Stimulated activated naive CD8-positive, alpha-beta T cell treated with anti-CD3 and anti-CD28 coated beads, Interleukin-15, Interleukin-2, amounts not matched to agents 100 U/mL and 50 U/mL, for 24 hours (primary cell): ENCODE results near the gene ETV6.

Experiments
- ATAC-seq: fragments of 150-1000 bp; cut with Tn5 transposase; one replicate; pipeline ENCODE4 v1.10.0; 2021
- DNase-seq: peaks from one replicate; pipeline ENCODE4 v3.0.0; 2021

ETV6 gene

GRCh38 chr12:11743423-11744409 is 94.2 kb downstream of the ETV6 start:
- DNase-seq (no peak), ATAC-seq (no peak)

DNA sequence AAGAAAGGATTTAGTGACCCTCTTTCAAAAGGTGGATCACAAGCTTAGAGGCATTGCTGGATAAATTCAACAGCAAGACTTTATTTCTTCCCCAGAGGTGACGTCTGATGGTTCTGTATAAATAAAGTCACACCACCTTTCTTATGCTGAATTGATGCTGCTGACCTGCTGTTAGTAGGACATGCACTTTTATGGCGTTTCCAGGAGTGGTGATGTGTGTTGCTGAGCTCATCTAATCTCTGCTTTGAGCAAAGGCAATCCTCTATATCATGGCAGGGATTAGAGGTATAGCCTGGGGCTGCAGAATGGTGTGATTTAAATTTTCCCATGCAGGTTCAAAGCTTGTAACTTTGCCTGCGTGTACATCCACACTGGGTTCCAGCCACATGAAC is 94.9 kb downstream of the ETV6 start:
- no peak for ATAC-seq
- DNase-seq: no peak

DNA sequence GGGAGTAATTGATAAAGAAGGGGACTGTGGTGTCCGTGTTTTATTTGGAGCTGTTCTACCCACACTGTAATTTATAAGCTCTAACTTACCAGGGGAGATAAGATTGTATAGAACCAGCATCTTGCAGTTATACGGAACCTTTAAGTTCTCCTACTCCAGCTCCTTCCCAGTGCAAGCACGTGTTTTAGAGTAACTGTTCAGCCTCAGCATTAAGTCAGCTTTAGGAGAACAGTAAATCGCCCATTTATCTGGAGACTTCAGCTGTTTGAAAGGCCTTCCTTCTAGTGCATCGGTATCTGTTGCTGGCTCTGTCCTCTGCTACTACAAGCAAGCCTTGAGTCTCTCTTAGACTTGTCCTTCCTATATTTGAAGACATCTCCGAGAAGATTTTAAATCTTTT is 95.6 kb downstream of the ETV6 start:
- no peak for ATAC-seq

DNA sequence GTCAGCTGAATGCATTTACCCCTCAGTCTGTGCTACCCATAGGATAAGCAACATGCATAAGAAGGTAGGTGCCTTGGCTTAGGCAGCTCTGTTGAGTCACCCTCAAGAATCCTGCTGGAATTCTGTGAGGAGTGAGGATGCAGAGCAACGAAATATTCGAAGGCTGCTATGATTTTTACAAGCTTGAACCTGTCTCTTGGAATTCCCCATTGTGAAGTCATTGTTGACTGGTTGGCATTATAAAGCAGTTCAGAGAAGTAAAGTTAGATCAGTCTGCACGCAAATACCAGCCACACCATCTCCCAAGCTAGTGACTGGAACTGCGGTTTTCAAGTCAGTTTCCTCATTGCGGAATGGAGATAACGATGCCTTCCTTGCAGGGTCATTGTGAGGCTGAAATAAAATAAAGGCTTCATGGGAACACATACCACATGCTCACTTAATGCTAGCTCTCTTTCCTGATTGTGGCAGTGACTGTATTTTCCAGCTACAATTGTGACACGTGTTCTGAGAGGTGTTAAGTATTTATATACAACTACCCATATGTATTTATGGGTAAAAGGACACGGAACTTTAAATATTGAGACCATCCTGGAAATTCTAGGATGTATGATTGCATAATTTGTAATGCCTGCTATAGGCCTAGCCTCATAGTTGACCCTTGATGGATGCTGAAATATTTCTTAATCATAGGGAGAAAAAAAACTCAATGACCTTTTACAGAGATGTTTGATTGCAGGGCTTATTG is 96.7 kb downstream of the ETV6 start:
- ATAC-seq (peak; percentile 50), DNase-seq (no peak)

More for the DNA sequence above, 95.6 kb downstream of the ETV6 start:
- DNase-seq: no peak

DNA sequence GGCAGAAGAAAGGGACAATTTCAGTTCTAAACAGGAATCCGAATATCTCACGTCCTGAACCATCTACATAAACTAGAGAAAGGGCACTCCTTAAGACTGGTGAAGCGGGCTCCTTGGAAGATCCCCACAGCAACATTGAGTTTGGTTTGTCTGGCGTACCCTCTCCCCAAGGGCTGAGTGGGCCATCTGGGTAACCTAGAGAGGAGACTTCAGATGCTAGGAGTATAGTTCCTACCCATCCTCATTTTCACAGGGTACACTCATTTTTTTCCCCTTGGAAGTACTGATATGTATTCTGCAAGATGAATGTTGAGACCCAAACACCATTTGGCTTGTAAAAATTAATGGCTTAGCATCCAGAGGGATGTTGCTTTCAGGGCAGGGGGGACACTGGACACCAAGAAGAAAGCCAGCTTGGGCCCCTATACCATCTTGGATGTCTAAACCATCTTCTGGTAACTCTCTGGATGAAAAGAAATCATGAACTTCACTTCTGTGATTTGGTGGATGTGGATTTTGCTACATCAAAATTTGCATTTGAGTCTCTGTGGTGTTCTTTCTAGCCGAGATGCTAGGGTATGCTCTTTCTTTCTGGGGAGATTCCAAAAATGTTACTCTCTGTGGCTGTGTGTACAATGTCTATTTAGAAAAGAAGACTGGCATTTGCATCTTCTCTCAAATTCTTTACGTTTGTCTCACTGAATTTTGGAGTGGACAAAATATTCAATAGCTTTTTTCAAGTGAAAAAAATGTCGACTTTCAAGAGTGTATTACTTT is 97.7 kb downstream of the ETV6 start:
- DNase-seq: no peak
- no peak for ATAC-seq

DNA sequence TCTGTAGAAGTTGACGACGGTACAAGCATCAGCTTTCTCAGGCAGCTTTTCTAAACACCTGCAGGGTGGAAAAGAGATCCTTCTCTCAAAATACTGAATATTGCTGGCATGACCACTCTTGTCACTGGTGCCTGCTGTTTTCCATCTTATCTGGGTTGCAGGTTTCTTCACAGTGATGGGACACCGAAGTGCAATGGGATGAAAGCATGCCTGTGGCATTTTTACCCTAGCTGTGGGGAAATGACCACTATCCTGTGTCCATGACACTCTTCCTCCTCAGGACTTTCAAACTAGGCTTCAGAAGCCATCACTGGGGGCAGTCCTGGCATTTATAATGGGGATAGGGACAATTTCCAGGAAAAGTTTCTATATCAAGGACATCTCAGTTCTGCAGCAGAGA is 98.5 kb downstream of the ETV6 start:
- ATAC-seq (no peak), DNase-seq (no peak)

DNA sequence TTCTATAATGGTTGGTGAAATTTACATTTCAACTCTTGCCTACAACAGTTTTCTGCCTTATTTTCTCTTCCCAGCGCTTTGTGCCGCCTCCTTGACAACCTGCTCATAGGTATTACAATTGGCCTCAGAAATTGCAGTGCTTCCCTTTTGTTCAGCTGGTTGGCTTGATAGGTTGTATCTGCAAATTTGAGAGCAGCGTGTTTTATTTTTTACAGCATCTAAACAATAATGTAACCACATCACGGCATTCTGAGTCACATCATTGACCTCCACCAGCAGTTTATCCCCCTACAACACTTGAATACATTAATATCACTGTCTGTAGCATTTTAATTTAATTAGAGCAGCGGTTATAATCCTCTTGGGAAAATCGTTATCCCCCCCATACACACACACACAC is 99.4 kb downstream of the ETV6 start:
- DNase-seq: no peak
- ATAC-seq: no peak

- no peak for DNase-seq
- peak; percentile 52 for ATAC-seq
These were observed 100.6 kb downstream of the ETV6 start for GRCh38 chr12:11749943-11750690.

- no peak for DNase-seq
- no peak for ATAC-seq
These were observed 103.1 kb downstream of the ETV6 start for GRCh38 chr12:11752403-11753149.

DNA sequence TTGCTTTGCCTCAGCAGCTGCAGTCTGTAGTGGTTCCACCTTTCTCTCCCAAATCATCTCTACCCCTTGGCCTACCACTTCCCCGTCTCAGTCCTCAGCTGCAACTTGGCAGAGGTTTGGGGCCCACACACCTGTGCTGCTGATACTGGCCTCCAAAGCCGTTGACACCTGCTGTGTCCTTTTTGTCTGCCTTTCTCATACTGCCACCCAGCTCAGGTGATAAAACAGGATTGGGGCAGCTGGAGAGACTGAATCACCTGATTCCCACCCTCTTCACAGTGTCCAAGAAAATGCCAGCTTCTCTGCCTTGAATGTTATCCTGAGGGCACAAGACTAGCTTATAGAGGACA is 103.7 kb downstream of the ETV6 start:
- DNase-seq (no peak), ATAC-seq (no peak)

- ATAC-seq (no peak), DNase-seq (no peak)
These were observed 104.4 kb downstream of the ETV6 start for GRCh38 chr12:11753826-11754225.

DNA sequence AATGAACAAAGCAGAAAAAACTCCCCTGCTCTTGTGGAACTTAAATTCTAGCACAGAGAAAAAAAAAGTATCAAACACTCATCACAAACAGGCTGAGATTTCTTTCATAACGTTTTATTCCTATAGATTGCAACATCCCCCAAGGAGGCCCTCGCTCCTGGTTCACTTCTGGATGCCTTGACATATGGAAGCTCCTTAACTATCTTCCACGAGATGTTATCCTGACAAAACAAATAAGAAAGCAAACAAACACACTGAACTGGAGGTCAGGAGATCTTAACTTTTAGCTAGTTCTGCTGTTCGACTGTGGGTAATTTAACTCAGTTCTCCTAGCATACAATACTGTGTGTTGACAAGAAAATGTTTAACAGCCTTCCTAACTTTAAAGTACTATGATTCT is 104.8 kb downstream of the ETV6 start:
- DNase-seq: no peak
- no peak for ATAC-seq

GRCh38 chr12:11755302-11755930 is 105.9 kb downstream of the ETV6 start:
- DNase-seq (no peak), ATAC-seq (no peak)

DNA sequence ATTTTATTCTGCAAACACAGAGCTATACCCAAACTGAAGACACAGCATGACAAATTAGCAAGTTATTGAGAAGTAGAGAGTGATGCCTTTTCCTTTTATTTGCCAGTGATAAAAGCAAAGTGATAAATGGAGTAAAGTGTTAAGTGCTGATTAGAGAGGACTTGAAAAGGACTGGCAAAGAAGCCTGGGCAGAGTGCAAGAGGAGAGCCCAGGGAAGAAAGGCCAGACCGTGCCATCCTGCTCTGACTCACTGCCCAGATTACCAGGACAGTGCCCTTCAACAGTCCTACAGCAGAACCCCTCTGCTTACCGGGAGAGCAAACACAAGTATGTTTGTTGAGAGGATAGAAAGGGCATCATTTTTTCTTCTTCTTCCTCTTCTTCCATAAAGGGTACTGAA is 106.5 kb downstream of the ETV6 start:
- ATAC-seq (no peak), DNase-seq (no peak)

DNA sequence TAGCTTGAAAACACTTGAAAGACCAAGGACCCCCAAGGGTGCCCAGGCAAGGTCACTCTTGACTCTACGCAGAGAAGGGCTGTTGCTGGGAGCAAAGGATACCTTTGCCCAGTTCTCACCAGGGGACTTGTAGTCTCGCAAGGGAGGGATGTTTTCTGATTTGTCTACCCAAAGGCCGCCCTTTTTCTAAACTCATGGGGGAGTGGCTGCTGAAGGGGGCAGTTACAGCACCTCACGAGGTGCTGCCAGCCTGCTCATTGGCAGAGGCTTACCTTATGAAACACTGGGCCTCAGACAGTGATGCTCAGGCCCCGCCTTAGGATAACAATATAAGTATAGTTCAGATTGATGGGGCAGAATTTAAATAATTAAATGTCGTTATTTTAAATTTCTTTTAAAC is 107.0 kb downstream of the ETV6 start:
- ATAC-seq (no peak), DNase-seq (no peak)

DNA sequence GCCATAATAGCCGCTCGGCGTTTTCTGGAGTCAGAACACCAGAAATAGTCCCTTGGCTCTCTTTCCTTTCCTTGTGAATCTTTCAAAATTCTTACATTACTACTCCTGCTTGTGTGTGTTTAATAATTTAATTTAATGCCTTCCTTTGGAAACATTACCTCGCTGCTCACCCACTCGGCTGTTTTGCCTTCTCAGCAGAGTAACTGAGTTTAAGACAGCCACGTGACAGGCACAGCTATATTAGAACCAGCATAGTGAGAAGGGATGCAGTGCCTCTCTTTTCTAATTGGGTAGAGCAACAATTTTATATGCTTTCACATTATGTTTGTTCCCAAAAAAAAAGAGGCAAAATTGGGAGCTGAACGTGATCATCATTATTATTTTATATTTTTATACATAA is 107.6 kb downstream of the ETV6 start:
- DNase-seq: no peak
- no peak for ATAC-seq

GRCh38 chr12:11757531-11757930 is 108.1 kb downstream of the ETV6 start:
- no peak for ATAC-seq

GRCh38 chr12:11758087-11758486 is 108.6 kb downstream of the ETV6 start:
- DNase-seq: no peak
- ATAC-seq: no peak

More at GRCh38 chr12:11757531-11757930, 108.1 kb downstream of the ETV6 start:
- DNase-seq: no peak

DNA sequence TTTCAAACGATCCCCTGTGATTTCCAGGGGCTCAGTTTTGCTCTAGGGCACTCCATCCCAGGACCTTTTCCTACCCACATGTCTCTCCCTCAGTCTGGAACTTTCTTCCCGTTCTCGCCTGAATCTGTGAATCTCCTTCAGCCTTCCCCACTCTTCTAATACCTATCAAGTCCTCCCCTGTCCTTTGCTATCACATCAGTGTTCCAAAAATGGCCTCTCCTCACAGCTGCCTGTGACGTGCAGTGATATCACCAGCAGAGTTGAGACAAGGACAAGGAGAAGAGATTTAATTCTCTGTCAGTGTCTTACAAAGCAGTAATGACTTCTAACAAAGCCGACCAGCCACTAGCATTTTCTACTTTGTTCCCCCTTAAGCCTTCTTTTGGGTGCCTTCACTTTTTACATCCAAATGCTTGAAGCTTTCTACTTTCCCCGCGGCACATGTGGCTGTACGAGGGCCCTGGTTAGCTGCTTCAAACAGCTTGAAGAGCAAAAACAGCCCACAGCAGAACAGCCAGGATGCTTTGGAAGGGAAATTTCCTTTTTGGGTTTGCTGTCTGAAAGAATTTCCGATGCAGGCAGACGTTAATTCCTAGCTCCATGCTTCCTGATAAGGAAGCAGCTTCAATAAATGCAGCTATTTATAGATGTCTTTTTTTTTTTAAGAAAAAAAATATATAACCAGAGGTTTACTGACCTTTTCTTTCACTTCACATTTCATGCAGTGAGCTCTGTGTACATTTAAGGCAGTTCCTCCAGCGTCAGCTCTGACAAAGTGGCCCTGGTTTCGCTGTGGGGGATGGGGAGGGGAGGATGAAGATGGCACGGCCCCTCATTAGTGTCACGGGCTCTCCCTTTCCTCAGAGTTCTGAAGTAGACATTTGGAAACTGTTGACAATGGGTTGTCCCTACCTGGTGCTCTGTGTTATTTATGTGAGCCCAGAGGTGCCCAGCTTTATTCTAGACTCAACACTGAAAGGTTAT is 109.3 kb downstream of the ETV6 start:
- ATAC-seq (no peak), DNase-seq (no peak)
